CD1c-positive myeloid dendritic cell (primary cell): Measurements from ENCODE around the gene ATP10B.
A peak's percentile ranks its signal among the peaks of the same experiment; 100 is the strongest.
"Not testable (repeated sequence)": the region's sequence is repeated elsewhere in the genome, so short reads cannot be mapped to it uniquely, and the experiment has no call there.

Source experiments
- DNase-seq: peaks from one replicate; pipeline ENCODE4 v3.0.0-alpha.2; 2016; ENCODE audit errors: extremely low spot score

ATP10B gene

GRCh38 chr5:160852049-160852448, at the start of gene ATP10B:
ATP10B (minus strand) TSS chr5:160852211; CDS start chr5:160688074, 164,137 bp downstream.
- DNase-seq, result no peak

GRCh38 chr5:160901656-160902055, 49.6 kb upstream of the ATP10B start:
- no peak for DNase-seq

- no peak for DNase-seq
These were observed 47.7 kb upstream of the ATP10B start for GRCh38 chr5:160899735-160900134.

GRCh38 chr5:160893180-160893964, 41.4 kb upstream of the ATP10B start:
- DNase-seq, result not testable (repeated sequence)

GRCh38 chr5:160887780-160888179, 35.8 kb upstream of the ATP10B start:
- DNase-seq, result no peak

GRCh38 chr5:160873560-160874200, 21.7 kb upstream of the ATP10B start:
- not testable (repeated sequence) for DNase-seq

- no peak for DNase-seq
These were observed 18.0 kb upstream of the ATP10B start for GRCh38 chr5:160869989-160870521.

GRCh38 chr5:160867976-160868375, 16.0 kb upstream of the ATP10B start:
- no peak for DNase-seq

- no peak for DNase-seq
These were observed 560 bp downstream of the ATP10B start for GRCh38 chr5:160851451-160851850.

GRCh38 chr5:160850421-160850820, 1.6 kb downstream of the ATP10B start:
- no peak for DNase-seq

- no peak for DNase-seq
These were observed 4.4 kb downstream of the ATP10B start for GRCh38 chr5:160847526-160848085.

- no peak for DNase-seq
These were observed 5.4 kb downstream of the ATP10B start for GRCh38 chr5:160846642-160847041.

- DNase-seq, result no peak
These were observed 7.8 kb downstream of the ATP10B start for GRCh38 chr5:160844177-160844576.

GRCh38 chr5:160843240-160843639, 8.8 kb downstream of the ATP10B start:
- peak; percentile 43 for DNase-seq

- DNase-seq, result no peak
These were observed 14.0 kb downstream of the ATP10B start for GRCh38 chr5:160837749-160838593.

- peak; percentile 25 for DNase-seq
These were observed 14.8 kb downstream of the ATP10B start for GRCh38 chr5:160837211-160837610.

- no peak for DNase-seq
These were observed 16.0 kb downstream of the ATP10B start for GRCh38 chr5:160835818-160836528.

GRCh38 chr5:160835376-160835775, 16.6 kb downstream of the ATP10B start:
- DNase-seq, result no peak

- no peak for DNase-seq
These were observed 18.2 kb downstream of the ATP10B start for GRCh38 chr5:160833806-160834205.

- DNase-seq, result no peak
These were observed 20.2 kb downstream of the ATP10B start for GRCh38 chr5:160831801-160832200.
